Activated naive CD4-positive, alpha-beta T cell treated with anti-CD3 and anti-CD28 coated beads, Interleukin-2, amount 10 ng/mL, durations not matched to agents 7 days and 5 days (primary cell): ENCODE results near the gene TUBB3.
A peak's percentile ranks its signal among the peaks of the same experiment; 100 is the strongest.
"Not testable (repeated sequence)": the region's sequence is repeated elsewhere in the genome, so short reads cannot be mapped to it uniquely, and the experiment has no call there.

Source experiments
- CTCF ChIA-PET: fragments of 350-600 bp; sonication (Branson Sonifier 250); formaldehyde crosslinking; loops from one replicate; lab custom pipeline; 2021; ENCODE audit warnings: antibody characterized with exemption; lab: Charles Lee
- DNase-seq: peaks from one replicate; pipeline ENCODE4 v3.0.0-alpha.2; 2020
- H3K27ac Mint-ChIP-seq: one replicate; pipeline ENCODE4 v1.8.0; 2021; ENCODE audit warnings: mild to moderate bottlenecking, moderate library complexity, mixed read lengths
- H3K27me3 Mint-ChIP-seq: one replicate; pipeline ENCODE4 v1.8.0; 2021; ENCODE audit warnings: mild to moderate bottlenecking, mixed read lengths
- H3K36me3 Mint-ChIP-seq: one replicate; pipeline ENCODE4 v1.8.0; 2021; ENCODE audit warnings: mixed read lengths
- H3K4me1 Mint-ChIP-seq: one replicate; pipeline ENCODE4 v1.8.0; 2021; ENCODE audit warnings: mixed read lengths
- H3K4me3 Mint-ChIP-seq: one replicate; pipeline ENCODE4 v1.8.0; 2021; ENCODE audit warnings: mild to moderate bottlenecking, moderate library complexity, mixed read lengths
- H3K9me3 Mint-ChIP-seq: one replicate; pipeline ENCODE4 v1.8.0; 2021; ENCODE audit warnings: mixed read lengths

The TUBB3 gene

GRCh38 chr16:89922884-89923639 lies at the start of gene TUBB3:
Gene TUBB3, plus strand, starts transcription at chr16:89923342. Its CDS starts 60 bp downstream, at chr16:89923402.
- CTCF ChIA-PET = interaction anchor here (3.4 kb wide), 1 partner anchor 13 kb away, joined by 16 read pairs; no protein-coding TSS in a partner anchor
- no peak within 1 kb of the TSS for H3K27ac Mint-ChIP-seq
- H3K27me3 Mint-ChIP-seq = peaks cover 88% of the 10 kb centered on the region
- peak within 1 kb of the TSS; percentile 60 for H3K4me3 Mint-ChIP-seq
- DNase-seq = peak; percentile 71
- H3K9me3 Mint-ChIP-seq = no peaks in the 10 kb centered on the region
- H3K4me1 Mint-ChIP-seq = peaks cover 53% of the 10 kb centered on the region
- H3K36me3 Mint-ChIP-seq = no peaks in the 10 kb centered on the region

- DNase-seq = peak; percentile 91
- peaks cover 9% of the 10 kb centered on the region for H3K9me3 Mint-ChIP-seq
- H3K4me3 Mint-ChIP-seq = peak overlapping the region; percentile 89
- CTCF ChIA-PET = interaction anchor here (2.2 to 2.4 kb wide), 2 partner anchors 10 to 14 kb away, joined by 11 to 12 read pairs; no protein-coding TSS in a partner anchor
- peaks cover 24% of the 10 kb centered on the region for H3K4me1 Mint-ChIP-seq
- peak overlapping the region; percentile 99 for H3K27ac Mint-ChIP-seq
- H3K27me3 Mint-ChIP-seq = no peaks in the 10 kb centered on the region
- peaks cover 36% of the 10 kb centered on the region for H3K36me3 Mint-ChIP-seq
Observed at GRCh38 chr16:89873972-89874689, 49.0 kb upstream of the TUBB3 start.

DNA sequence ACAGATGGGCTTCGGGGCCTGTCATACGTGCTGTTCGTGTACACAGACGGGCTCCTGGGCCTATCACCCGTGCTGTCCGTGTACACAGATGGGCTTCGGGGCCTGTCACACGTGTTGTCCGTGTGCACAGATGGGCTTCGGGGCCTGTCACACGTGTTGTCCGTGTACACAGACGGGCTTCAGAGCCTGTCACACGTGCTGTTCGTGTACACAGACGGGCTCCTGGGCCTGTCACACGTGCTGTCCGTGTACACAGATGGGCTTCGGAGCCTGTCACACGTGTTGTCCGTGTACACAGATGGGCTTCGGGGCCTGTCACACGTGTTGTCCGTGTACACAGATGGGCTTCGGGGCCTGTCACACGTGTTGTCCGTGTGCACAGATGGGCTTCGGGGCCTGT lies 44.0 kb upstream of the TUBB3 start:
- peaks cover 54% of the 10 kb centered on the region for H3K36me3 Mint-ChIP-seq
- CTCF ChIA-PET, DNase-seq: not testable (repeated sequence)

GRCh38 chr16:89880477-89881367 lies 42.4 kb upstream of the TUBB3 start:
- peaks cover 5% of the 10 kb centered on the region for H3K4me1 Mint-ChIP-seq
- H3K4me3 Mint-ChIP-seq = no peak overlapping the region
- peaks cover 53% of the 10 kb centered on the region for H3K36me3 Mint-ChIP-seq
- H3K27me3 Mint-ChIP-seq = no peaks in the 10 kb centered on the region
- no peak for DNase-seq
- peaks cover 2% of the 10 kb centered on the region for H3K9me3 Mint-ChIP-seq
- CTCF ChIA-PET = interaction anchor here (0.6 to 1.0 kb wide), 2 partner anchors 86 to 175 kb away, joined by 3 to 4 read pairs; no protein-coding TSS in a partner anchor
- H3K27ac Mint-ChIP-seq = peak overlapping the region; percentile 16

More for the DNA sequence above, 44.0 kb upstream of the TUBB3 start:
- H3K4me3 Mint-ChIP-seq, H3K9me3 Mint-ChIP-seq, H3K27ac Mint-ChIP-seq, H3K27me3 Mint-ChIP-seq: not testable (repeated sequence)
- peaks cover 15% of the 10 kb centered on the region for H3K4me1 Mint-ChIP-seq

GRCh38 chr16:89881368-89881730 lies 41.8 kb upstream of the TUBB3 start:
- CTCF ChIA-PET = interaction anchor here (0.6 to 1.0 kb wide), 2 partner anchors 87 to 175 kb away, joined by 3 to 4 read pairs; no protein-coding TSS in a partner anchor
- Mint-ChIP-seq H3K36me3 (peaks cover 48% of the 10 kb centered on the region), H3K27ac (no peak overlapping the region), H3K9me3 (peaks cover 2% of the 10 kb centered on the region), H3K4me3 (no peak overlapping the region), H3K27me3 (no peaks in the 10 kb centered on the region), H3K4me1 (peaks cover 5% of the 10 kb centered on the region)
- DNase-seq = no peak

DNA sequence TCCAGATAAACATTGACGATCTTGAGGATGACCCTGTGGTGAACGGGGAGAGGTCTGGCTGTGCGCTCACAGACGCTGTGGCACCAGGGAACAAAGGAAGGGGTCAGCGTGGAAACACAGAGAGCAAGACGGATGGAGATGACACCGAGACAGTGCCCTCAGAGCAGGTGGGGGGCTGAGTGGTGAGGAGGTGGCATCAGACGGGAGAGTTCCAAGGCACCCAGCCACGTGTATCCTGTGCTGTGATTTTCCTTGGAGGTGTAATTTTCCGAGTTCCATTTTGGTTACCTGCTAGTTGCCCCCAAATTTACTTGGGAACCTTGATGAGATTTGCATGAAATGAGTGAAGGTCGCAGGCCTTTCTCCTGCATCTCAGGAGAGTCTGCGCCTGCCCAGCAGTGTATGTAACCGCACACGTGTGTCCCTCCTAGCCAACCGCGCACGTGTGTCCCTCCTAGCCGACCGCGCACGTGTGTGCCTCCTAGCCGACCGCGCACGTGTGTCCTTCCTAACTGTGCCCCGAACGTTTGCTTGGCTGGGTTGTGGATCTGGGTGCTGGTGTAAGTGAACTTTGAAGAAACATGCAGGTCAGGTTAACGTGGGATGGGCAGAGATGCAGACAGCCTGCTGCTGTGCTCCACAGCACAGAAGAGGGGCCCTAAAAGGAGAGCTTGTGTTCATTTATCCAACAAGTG lies 39.6 kb upstream of the TUBB3 start:
- no peak for DNase-seq
- CTCF ChIA-PET = no interaction called here
- Mint-ChIP-seq H3K36me3 (peaks cover 48% of the 10 kb centered on the region), H3K27me3 (no peaks in the 10 kb centered on the region), H3K4me3 (no peak overlapping the region), H3K4me1 (peaks cover 5% of the 10 kb centered on the region), H3K9me3 (no peaks in the 10 kb centered on the region), H3K27ac (peak overlapping the region; percentile 42)

DNA sequence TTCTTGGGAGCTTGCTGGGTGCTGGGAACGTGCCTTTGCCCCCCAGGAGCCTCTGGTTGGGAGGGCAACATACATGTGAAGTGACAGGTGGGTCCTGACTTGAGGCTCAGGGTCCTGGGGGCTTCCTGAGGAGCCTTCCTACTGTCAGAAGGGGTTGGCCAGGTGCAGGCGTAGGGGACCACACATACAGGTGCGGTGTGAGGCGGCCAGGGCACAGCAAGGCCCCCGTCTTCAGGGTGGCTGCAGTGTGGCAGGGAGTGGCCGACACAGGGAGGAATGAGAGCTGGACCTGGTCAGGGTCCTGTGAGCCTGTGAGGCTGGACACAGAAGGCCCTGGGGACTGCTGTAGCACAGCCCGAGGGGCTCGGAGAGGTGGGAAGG lies 39.1 kb upstream of the TUBB3 start:
- Mint-ChIP-seq H3K27me3 (no peaks in the 10 kb centered on the region), H3K4me3 (no peak overlapping the region), H3K36me3 (peaks cover 47% of the 10 kb centered on the region), H3K4me1 (peaks cover 2% of the 10 kb centered on the region), H3K9me3 (no peaks in the 10 kb centered on the region), H3K27ac (no peak overlapping the region)
- DNase-seq = no peak
- CTCF ChIA-PET = no interaction called here

- H3K27ac Mint-ChIP-seq = no peak overlapping the region
- CTCF ChIA-PET = no interaction called here
- no peak for DNase-seq
- H3K9me3 Mint-ChIP-seq = no peaks in the 10 kb centered on the region
- H3K4me1 Mint-ChIP-seq = peaks cover 12% of the 10 kb centered on the region
- no peaks in the 10 kb centered on the region for H3K27me3 Mint-ChIP-seq
- H3K36me3 Mint-ChIP-seq = peaks cover 53% of the 10 kb centered on the region
- H3K4me3 Mint-ChIP-seq = no peak overlapping the region
Observed at GRCh38 chr16:89887243-89887642, 35.9 kb upstream of the TUBB3 start.

GRCh38 chr16:89890200-89890599 lies 32.9 kb upstream of the TUBB3 start:
- no peak overlapping the region for H3K4me3 Mint-ChIP-seq
- H3K9me3 Mint-ChIP-seq = no peaks in the 10 kb centered on the region
- CTCF ChIA-PET = no interaction called here
- no peak for DNase-seq
- peak overlapping the region; percentile 67 for H3K27ac Mint-ChIP-seq
- H3K27me3 Mint-ChIP-seq = no peaks in the 10 kb centered on the region
- H3K4me1 Mint-ChIP-seq = peaks cover 12% of the 10 kb centered on the region
- H3K36me3 Mint-ChIP-seq = peaks cover 36% of the 10 kb centered on the region

DNA sequence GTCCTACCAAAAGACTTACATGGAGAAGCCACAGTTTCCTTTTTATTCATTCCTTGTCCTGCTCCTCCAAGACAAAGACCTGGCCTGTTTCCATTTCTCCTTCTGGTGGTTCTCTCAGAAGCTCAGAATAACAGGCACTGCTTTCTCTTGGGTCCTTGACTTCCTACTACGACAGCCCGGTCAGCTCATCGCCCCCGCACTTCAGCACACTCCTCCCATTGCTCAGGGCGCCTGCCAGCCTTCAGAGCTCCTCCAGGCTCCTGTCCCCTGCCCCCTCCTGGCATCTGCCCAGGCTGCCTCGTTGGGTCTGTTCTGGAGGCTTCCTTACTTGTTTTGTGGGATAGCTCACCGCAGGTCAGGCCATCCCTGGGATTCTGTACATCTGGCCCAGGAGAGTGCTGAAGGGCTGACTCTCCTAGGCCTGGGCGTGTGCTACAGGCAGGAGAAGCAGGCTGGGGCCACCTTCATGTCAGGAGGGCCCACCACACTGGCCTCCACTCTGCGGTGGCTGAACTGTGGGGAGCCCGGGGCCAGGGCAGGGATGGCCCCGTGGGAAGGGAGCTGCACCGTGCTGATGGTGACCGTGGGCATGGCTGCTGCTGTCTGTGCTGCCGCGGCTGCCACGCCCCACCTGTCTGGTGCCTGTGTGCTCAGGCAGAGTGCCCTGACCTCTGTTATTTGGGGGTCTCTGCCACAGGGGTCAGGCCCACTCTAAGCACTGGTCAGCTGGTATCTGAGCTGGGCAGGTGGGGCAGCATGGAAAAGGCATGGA lies 32.1 kb upstream of the TUBB3 start:
- peaks cover 12% of the 10 kb centered on the region for H3K4me1 Mint-ChIP-seq
- H3K27me3 Mint-ChIP-seq = no peaks in the 10 kb centered on the region
- CTCF ChIA-PET = interaction anchor here (1.9 kb wide), 1 partner anchor 19 kb away, joined by 5 read pairs; no protein-coding TSS in a partner anchor
- H3K9me3 Mint-ChIP-seq = no peaks in the 10 kb centered on the region
- DNase-seq = no peak
- H3K36me3 Mint-ChIP-seq = peaks cover 38% of the 10 kb centered on the region
- peak overlapping the region; percentile 45 for H3K27ac Mint-ChIP-seq
- H3K4me3 Mint-ChIP-seq = no peak overlapping the region

- DNase-seq = no peak
- Mint-ChIP-seq H3K9me3 (no peaks in the 10 kb centered on the region), H3K27me3 (no peaks in the 10 kb centered on the region), H3K36me3 (peaks cover 36% of the 10 kb centered on the region), H3K27ac (no peak overlapping the region), H3K4me1 (peaks cover 12% of the 10 kb centered on the region), H3K4me3 (no peak overlapping the region)
- CTCF ChIA-PET = interaction anchor here (1.9 kb wide), 1 partner anchor 18 kb away, joined by 5 read pairs; no protein-coding TSS in a partner anchor
Observed at GRCh38 chr16:89892055-89892630, 31.0 kb upstream of the TUBB3 start.

GRCh38 chr16:89892635-89893034 lies 30.5 kb upstream of the TUBB3 start:
- CTCF ChIA-PET = interaction anchor here (1.9 kb wide), 1 partner anchor 18 kb away, joined by 5 read pairs; no protein-coding TSS in a partner anchor

More at GRCh38 chr16:89892635-89893034, 30.5 kb upstream of the TUBB3 start:
- H3K9me3 Mint-ChIP-seq = no peaks in the 10 kb centered on the region
- no peak for DNase-seq
- no peak overlapping the region for H3K4me3 Mint-ChIP-seq
- no peak overlapping the region for H3K27ac Mint-ChIP-seq
- peaks cover 32% of the 10 kb centered on the region for H3K36me3 Mint-ChIP-seq
- H3K27me3 Mint-ChIP-seq = no peaks in the 10 kb centered on the region
- H3K4me1 Mint-ChIP-seq = peaks cover 12% of the 10 kb centered on the region
